22Rv1 (cell line): ENCODE measurements around the gene SYNRG.
A peak's percentile ranks its signal among the peaks of the same experiment; 100 is the strongest.

Experiments
- H3K27ac ChIP-seq: fragments of 450-650 bp; 2 replicates; pipeline ENCODE4 v1.5.1; 2017
- CTCF ChIP-seq: fragments of 450-650 bp; IDR thresholded peaks from 2 replicates; pipeline ENCODE4 v1.5.1; 2017; ENCODE audit warnings: mild to moderate bottlenecking
- ZFX ChIP-seq: fragments of 450-650 bp; IDR thresholded peaks from 2 replicates; pipeline ENCODE4 v1.6.1; 2017; ENCODE audit warnings: antibody characterized with exemption, borderline replicate concordance

Gene SYNRG

GRCh38 chr17:37592291-37592690 is 16.9 kb downstream of the SYNRG start:
- TF ChIP-seq ZFX = no peak
- TF ChIP-seq CTCF = no peak
- no peak overlapping the region for H3K27ac ChIP-seq

GRCh38 chr17:37585066-37585465 is 24.2 kb downstream of the SYNRG start:
- H3K27ac ChIP-seq = no peak overlapping the region
- TF ChIP-seq ZFX = no peak
- no peak for TF ChIP-seq CTCF

- no peak overlapping the region for H3K27ac ChIP-seq
- TF ChIP-seq ZFX = no peak
- TF ChIP-seq CTCF = no peak
Observed at GRCh38 chr17:37576281-37576680, 32.9 kb downstream of the SYNRG start.

- no peak for TF ChIP-seq CTCF
- no peak for TF ChIP-seq ZFX
- no peak overlapping the region for H3K27ac ChIP-seq
Observed at GRCh38 chr17:37574427-37574826, 34.8 kb downstream of the SYNRG start.

- no peak overlapping the region for H3K27ac ChIP-seq
- TF ChIP-seq ZFX (no peak), CTCF (no peak)
Observed at GRCh38 chr17:37571674-37572073, 37.5 kb downstream of the SYNRG start.

- H3K27ac ChIP-seq = no peak overlapping the region
- TF ChIP-seq CTCF = peak; percentile 82
- TF ChIP-seq ZFX = no peak
Observed at GRCh38 chr17:37570527-37571093, 38.6 kb downstream of the SYNRG start.

- no peak overlapping the region for H3K27ac ChIP-seq
- TF ChIP-seq ZFX = no peak
- TF ChIP-seq CTCF = no peak
Observed at GRCh38 chr17:37568350-37569053, 40.7 kb downstream of the SYNRG start.
